Measurements from ENCODE around the gene PLIN5.

- TF ChIP-seq EZH2 (optimal IDR thresholded peaks at IDR 0.05; ENCODE audit: low read depth, low read length), result no peak
- TF ChIP-seq CTCF (IDR thresholded peaks at IDR 0.05; ENCODE audit: low read length), result no peak
Measured at GRCh38 chr19:4541114-4541805, 6.2 kb upstream of the PLIN5 start.
